Activated naive CD4-positive, alpha-beta T cell treated with anti-CD3 and anti-CD28 coated beads, Interleukin-2, amount 10 ng/mL, durations not matched to agents 7 days and 5 days (primary cell): ENCODE data around the gene NID2.

Experiments
- CTCF ChIA-PET: fragments of 350-600 bp; sonication (Branson Sonifier 250); formaldehyde crosslinking; loops from one replicate; lab custom pipeline; 2021; ENCODE audit warnings: antibody characterized with exemption; lab: Charles Lee
- DNase-seq: peaks from one replicate; pipeline ENCODE4 v3.0.0-alpha.2; 2020
- H3K27ac Mint-ChIP-seq: one replicate; pipeline ENCODE4 v1.8.0; 2021; ENCODE audit warnings: mild to moderate bottlenecking, moderate library complexity, mixed read lengths
- H3K27me3 Mint-ChIP-seq: one replicate; pipeline ENCODE4 v1.8.0; 2021; ENCODE audit warnings: mild to moderate bottlenecking, mixed read lengths
- H3K36me3 Mint-ChIP-seq: one replicate; pipeline ENCODE4 v1.8.0; 2021; ENCODE audit warnings: mixed read lengths
- H3K4me1 Mint-ChIP-seq: one replicate; pipeline ENCODE4 v1.8.0; 2021; ENCODE audit warnings: mixed read lengths
- H3K4me3 Mint-ChIP-seq: one replicate; pipeline ENCODE4 v1.8.0; 2021; ENCODE audit warnings: mild to moderate bottlenecking, moderate library complexity, mixed read lengths
- H3K9me3 Mint-ChIP-seq: one replicate; pipeline ENCODE4 v1.8.0; 2021; ENCODE audit warnings: mixed read lengths

The NID2 gene

DNA sequence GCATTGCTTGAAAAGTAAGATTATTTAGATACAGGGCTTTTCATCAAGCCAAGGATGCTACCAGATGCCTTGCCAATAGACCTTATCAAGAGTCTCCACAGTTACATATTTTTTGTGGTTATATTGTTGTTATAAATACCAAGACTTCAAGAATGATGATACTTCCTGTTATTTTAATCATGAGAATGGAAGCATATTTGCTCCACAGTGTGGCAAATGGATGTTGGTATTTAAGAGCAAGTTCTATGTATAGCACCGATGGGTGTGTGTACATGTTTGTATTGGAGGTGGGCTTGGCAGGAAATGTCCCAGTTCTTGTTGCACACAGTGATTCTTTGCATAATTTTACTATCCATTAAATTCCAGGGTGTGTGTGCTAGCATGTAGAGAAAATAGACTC lies 4.4 kb upstream of the NID2 start:
- no peak for DNase-seq
- H3K27me3 Mint-ChIP-seq, result peaks cover 62% of the 10 kb centered on the region
- H3K36me3 Mint-ChIP-seq, result no peaks in the 10 kb centered on the region
- H3K4me3 Mint-ChIP-seq, result no peak overlapping the region
- H3K4me1 Mint-ChIP-seq, result peaks cover 10% of the 10 kb centered on the region
- no peak overlapping the region for H3K27ac Mint-ChIP-seq
- CTCF ChIA-PET, result no interaction called here
- H3K9me3 Mint-ChIP-seq, result no peaks in the 10 kb centered on the region

GRCh38 chr14:52072266-52072780 lies 3.5 kb upstream of the NID2 start:
- no peak overlapping the region for H3K27ac Mint-ChIP-seq
- H3K4me1 Mint-ChIP-seq, result peaks cover 14% of the 10 kb centered on the region
- H3K4me3 Mint-ChIP-seq, result no peak overlapping the region
- no peak for DNase-seq
- peaks cover 2% of the 10 kb centered on the region for H3K36me3 Mint-ChIP-seq
- CTCF ChIA-PET, result no interaction called here
- H3K9me3 Mint-ChIP-seq, result no peaks in the 10 kb centered on the region
- peaks cover 72% of the 10 kb centered on the region for H3K27me3 Mint-ChIP-seq

DNA sequence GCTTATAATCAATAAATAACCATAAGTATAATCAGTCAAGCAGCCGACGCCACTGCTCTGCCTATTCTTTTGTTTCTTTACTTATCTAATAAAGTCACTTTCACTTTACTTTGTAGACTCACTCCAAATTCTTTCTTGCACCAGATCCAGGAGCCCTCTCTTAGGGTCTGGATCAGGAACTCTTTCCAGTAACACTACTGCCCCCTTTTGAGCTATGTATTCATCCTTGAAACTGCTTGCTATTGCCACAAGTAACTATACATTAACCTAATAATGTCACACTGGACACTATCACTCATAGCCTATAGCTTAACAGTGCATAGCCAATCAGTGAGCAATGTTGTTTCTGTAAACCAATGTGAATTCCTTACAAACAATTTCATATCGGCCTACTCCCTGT lies 2.8 kb upstream of the NID2 start:
- Mint-ChIP-seq H3K36me3 (peaks cover 2% of the 10 kb centered on the region), H3K4me3 (no peak overlapping the region), H3K27me3 (peaks cover 78% of the 10 kb centered on the region), H3K27ac (no peak overlapping the region), H3K9me3 (no peaks in the 10 kb centered on the region), H3K4me1 (peaks cover 14% of the 10 kb centered on the region)
- CTCF ChIA-PET, result interaction anchor here (0.5 to 1.3 kb wide), 3 partner anchors 13 to 130 kb away, joined by 3 to 4 read pairs (median 3); no protein-coding TSS in a partner anchor
- DNase-seq, result no peak

GRCh38 chr14:52070051-52070431 lies 1.2 kb upstream of the NID2 start:
- peaks cover 14% of the 10 kb centered on the region for H3K4me1 Mint-ChIP-seq
- no peak overlapping the region for H3K27ac Mint-ChIP-seq
- H3K9me3 Mint-ChIP-seq, result no peaks in the 10 kb centered on the region
- CTCF ChIA-PET, result no interaction called here
- DNase-seq, result no peak
- peaks cover 2% of the 10 kb centered on the region for H3K36me3 Mint-ChIP-seq
- peaks cover 75% of the 10 kb centered on the region for H3K27me3 Mint-ChIP-seq
- peak overlapping the region; percentile 40 for H3K4me3 Mint-ChIP-seq

- CTCF ChIA-PET, result interaction anchor here (0.8 to 1.4 kb wide), 3 partner anchors 25 to 417 kb away, joined by 3 to 4 read pairs (median 3); no protein-coding TSS in a partner anchor
- Mint-ChIP-seq H3K36me3 (peaks cover 2% of the 10 kb centered on the region), H3K27me3 (peaks cover 72% of the 10 kb centered on the region), H3K4me3 (peak overlapping the region; percentile 40), H3K27ac (no peak overlapping the region), H3K4me1 (peaks cover 14% of the 10 kb centered on the region), H3K9me3 (no peaks in the 10 kb centered on the region)
- no peak for DNase-seq
Measured at GRCh38 chr14:52069307-52070050, 620 bp upstream of the NID2 start.

GRCh38 chr14:52067873-52068614 lies 815 bp downstream of the NID2 start:
- DNase-seq, result peak; percentile 33
- Mint-ChIP-seq H3K36me3 (peaks cover 2% of the 10 kb centered on the region), H3K4me1 (peaks cover 14% of the 10 kb centered on the region), H3K27ac (no peak overlapping the region), H3K9me3 (no peaks in the 10 kb centered on the region), H3K27me3 (peaks cover 74% of the 10 kb centered on the region), H3K4me3 (peak overlapping the region; percentile 50)
- CTCF ChIA-PET, result interaction anchor here (1.4 kb wide), 1 partner anchor 89 kb away, joined by 4 read pairs; no protein-coding TSS in a partner anchor

- CTCF ChIA-PET, result no interaction called here
Measured at GRCh38 chr14:52064174-52064573, 4.7 kb downstream of the NID2 start.

DNA sequence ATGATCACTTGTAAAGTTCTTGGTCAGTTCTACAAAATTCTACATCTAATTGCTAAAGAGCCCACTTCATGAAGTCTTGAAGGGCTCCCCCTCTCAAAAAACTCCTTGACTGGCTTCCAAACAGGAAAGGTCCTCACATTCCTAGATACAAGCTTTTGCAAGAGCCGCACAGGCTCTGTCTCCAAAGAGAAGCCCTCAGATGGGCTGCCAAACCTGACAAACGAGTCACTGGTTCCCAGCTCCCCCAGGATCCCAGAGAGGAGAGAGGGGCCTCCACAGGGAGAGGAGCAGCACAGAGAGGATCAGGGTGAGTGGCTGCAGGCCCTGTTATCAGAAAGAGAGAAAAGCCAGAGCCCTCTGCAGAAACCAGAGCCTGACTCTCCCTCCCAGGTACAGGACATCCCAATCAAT lies 5.8 kb downstream of the NID2 start:
- Mint-ChIP-seq H3K36me3 (peaks cover 2% of the 10 kb centered on the region), H3K27ac (no peak overlapping the region), H3K9me3 (no peaks in the 10 kb centered on the region), H3K27me3 (peaks cover 61% of the 10 kb centered on the region), H3K4me3 (no peak overlapping the region), H3K4me1 (peaks cover 4% of the 10 kb centered on the region)
- no peak for DNase-seq
- CTCF ChIA-PET, result no interaction called here

More at GRCh38 chr14:52064174-52064573, 4.7 kb downstream of the NID2 start:
- H3K27ac Mint-ChIP-seq, result no peak overlapping the region
- peaks cover 9% of the 10 kb centered on the region for H3K4me1 Mint-ChIP-seq
- no peak overlapping the region for H3K4me3 Mint-ChIP-seq
- H3K9me3 Mint-ChIP-seq, result no peaks in the 10 kb centered on the region
- peaks cover 65% of the 10 kb centered on the region for H3K27me3 Mint-ChIP-seq
- no peak for DNase-seq
- H3K36me3 Mint-ChIP-seq, result peaks cover 2% of the 10 kb centered on the region

DNA sequence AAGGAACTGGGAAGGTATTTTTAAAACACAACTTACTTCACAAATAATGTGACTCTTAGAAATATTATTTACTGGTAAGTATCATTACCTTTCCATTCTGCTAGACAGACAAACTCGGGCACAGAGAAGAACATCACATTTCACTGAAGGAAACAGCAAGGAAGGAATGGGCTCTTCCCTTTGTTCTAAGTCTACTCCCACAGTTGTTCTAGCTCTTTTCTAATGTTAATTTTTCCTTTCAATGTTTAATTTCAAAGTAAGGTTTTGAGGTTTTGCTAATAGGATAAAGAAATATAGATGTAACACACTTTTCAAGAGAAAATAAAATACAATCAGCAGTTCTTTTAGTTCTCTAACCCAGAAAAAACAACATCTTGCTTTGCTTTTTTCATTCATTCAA lies 7.0 kb downstream of the NID2 start:
- Mint-ChIP-seq H3K27ac (no peak overlapping the region), H3K27me3 (peaks cover 55% of the 10 kb centered on the region), H3K36me3 (no peaks in the 10 kb centered on the region), H3K4me3 (no peak overlapping the region), H3K9me3 (no peaks in the 10 kb centered on the region), H3K4me1 (no peaks in the 10 kb centered on the region)
- DNase-seq, result no peak
- CTCF ChIA-PET, result interaction anchor here (1.1 kb wide), 1 partner anchor 100 kb away, joined by 3 read pairs; no protein-coding TSS in a partner anchor

DNA sequence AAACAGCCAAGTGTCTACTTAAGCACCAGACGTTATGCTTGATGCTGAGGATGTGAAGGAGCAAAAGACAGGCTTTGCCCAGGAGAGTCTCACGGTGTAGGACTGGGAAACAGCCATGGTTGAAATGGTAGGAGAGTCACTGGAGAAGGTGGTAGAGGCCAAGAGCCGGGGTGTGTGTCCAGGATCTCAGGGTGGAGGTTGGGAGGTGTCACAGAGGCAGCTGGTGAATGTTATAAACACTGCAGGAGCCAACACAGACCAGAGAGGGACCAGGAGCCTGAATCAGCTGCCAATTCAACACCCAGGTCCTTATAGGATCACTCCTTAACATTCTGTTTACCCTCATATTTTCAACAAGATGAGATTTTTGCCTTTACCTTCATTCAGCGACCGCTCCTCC lies 7.5 kb downstream of the NID2 start:
- no peak overlapping the region for H3K27ac Mint-ChIP-seq
- DNase-seq, result no peak
- H3K4me1 Mint-ChIP-seq, result no peaks in the 10 kb centered on the region
- peaks cover 51% of the 10 kb centered on the region for H3K27me3 Mint-ChIP-seq
- CTCF ChIA-PET, result interaction anchor here (1.1 kb wide), 1 partner anchor 101 kb away, joined by 3 read pairs; no protein-coding TSS in a partner anchor
- no peaks in the 10 kb centered on the region for H3K9me3 Mint-ChIP-seq
- no peaks in the 10 kb centered on the region for H3K36me3 Mint-ChIP-seq
- no peak overlapping the region for H3K4me3 Mint-ChIP-seq

DNA sequence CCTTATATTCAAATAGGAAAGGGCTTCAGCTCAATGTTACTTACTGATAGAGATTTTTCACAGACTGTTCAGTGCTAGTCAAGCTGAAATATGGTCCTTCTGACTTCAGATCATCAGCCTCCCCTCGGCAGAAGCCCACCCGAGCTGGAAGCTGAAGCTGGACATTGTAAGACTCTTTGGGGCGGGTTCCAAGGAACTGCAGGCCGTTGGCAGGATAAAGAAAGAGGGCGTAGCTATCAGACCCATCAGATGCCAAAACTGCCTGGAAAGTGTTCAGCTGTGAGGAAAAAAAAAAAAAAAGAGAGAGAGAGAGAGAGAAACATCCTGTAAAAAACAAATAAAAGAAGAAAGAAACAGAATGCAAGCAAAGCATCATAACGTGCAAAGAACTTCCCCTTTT lies 8.8 kb downstream of the NID2 start:
- CTCF ChIA-PET, result no interaction called here
- Mint-ChIP-seq H3K4me3 (no peak overlapping the region), H3K36me3 (no peaks in the 10 kb centered on the region), H3K4me1 (no peaks in the 10 kb centered on the region), H3K9me3 (no peaks in the 10 kb centered on the region), H3K27me3 (peaks cover 51% of the 10 kb centered on the region), H3K27ac (no peak overlapping the region)
- DNase-seq, result no peak

DNA sequence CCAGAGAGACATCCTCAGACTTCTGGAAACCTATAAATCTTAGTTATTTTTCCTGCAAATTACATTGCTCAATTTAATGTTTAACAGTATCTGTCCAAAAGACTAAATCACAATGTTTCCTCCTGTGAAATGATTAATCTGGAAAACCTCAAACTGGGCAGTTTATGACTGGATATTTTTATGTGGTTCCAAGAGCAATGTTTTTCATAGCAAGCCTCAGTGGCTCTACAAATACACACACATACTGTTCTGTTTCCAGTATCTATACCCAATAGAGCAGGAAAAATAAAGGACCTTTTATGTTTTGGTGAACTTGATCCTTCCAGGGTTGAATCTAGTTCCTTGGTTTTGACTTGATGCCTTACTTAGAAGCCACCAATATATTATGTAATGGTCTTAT lies 9.2 kb downstream of the NID2 start:
- CTCF ChIA-PET, result interaction anchor here (1.2 kb wide), 1 partner anchor 12 kb away, joined by 3 read pairs; no protein-coding TSS in a partner anchor
- Mint-ChIP-seq H3K36me3 (no peaks in the 10 kb centered on the region), H3K27ac (no peak overlapping the region)

GRCh38 chr14:52058341-52058740 lies 10.5 kb downstream of the NID2 start:
- no peaks in the 10 kb centered on the region for H3K36me3 Mint-ChIP-seq
- H3K9me3 Mint-ChIP-seq, result no peaks in the 10 kb centered on the region

More for the DNA sequence above, 9.2 kb downstream of the NID2 start:
- H3K27me3 Mint-ChIP-seq, result peaks cover 50% of the 10 kb centered on the region
- H3K4me3 Mint-ChIP-seq, result no peak overlapping the region
- H3K4me1 Mint-ChIP-seq, result no peaks in the 10 kb centered on the region
- no peak for DNase-seq
- H3K9me3 Mint-ChIP-seq, result no peaks in the 10 kb centered on the region

DNA sequence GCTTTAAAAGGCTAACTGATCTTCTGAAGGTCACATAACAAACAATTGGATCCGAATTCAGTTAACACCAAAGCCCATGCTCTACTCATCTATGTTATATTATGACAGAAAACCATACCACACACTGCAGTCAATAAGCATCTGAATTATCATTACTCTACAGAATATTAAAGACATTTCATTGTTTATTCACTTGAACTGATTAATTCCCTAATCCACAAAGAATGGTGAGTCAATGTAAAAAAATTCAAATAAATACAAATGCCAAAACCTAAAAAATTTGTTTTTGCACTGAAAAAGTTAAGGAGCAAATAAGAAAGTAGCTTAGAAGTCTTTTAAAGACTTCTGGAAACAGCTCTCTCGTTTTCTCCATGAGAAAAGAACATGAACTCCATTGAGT lies 13.7 kb downstream of the NID2 start:
- Mint-ChIP-seq H3K4me1 (no peaks in the 10 kb centered on the region), H3K27me3 (peaks cover 44% of the 10 kb centered on the region), H3K36me3 (no peaks in the 10 kb centered on the region), H3K9me3 (no peaks in the 10 kb centered on the region), H3K4me3 (no peak overlapping the region), H3K27ac (no peak overlapping the region)
- no peak for DNase-seq
- CTCF ChIA-PET, result no interaction called here

More at GRCh38 chr14:52058341-52058740, 10.5 kb downstream of the NID2 start:
- H3K27me3 Mint-ChIP-seq, result peaks cover 50% of the 10 kb centered on the region
- CTCF ChIA-PET, result interaction anchor here (1.2 kb wide), 1 partner anchor 13 kb away, joined by 3 read pairs; no protein-coding TSS in a partner anchor
- no peak overlapping the region for H3K27ac Mint-ChIP-seq
- H3K4me1 Mint-ChIP-seq, result no peaks in the 10 kb centered on the region
- no peak overlapping the region for H3K4me3 Mint-ChIP-seq
- DNase-seq, result no peak
